Activated CD8-positive, alpha-beta memory T cell treated with anti-CD3 and anti-CD28 coated beads, Interleukin-2, amount 50 U/mL, for 48 hours (primary cell): ENCODE measurements around the gene PAFAH2.
A peak's percentile ranks its signal among the peaks of the same experiment; 100 is the strongest.

Source experiments
- DNase-seq: peaks from one replicate; pipeline ENCODE4 v3.0.0-alpha.2; 2020

Gene PAFAH2

GRCh38 chr1:25997828-25998761 lies at the start of gene PAFAH2:
Gene PAFAH2 (minus strand): TSS chr1:25998063. CDS start chr1:25990816, 7,247 bp downstream.
- peak; percentile 97 for DNase-seq

- DNase-seq = no peak
Measured at GRCh38 chr1:26047278-26047874, 49.5 kb upstream of the PAFAH2 start.

- DNase-seq = no peak
Measured at GRCh38 chr1:26046246-26047095, 48.6 kb upstream of the PAFAH2 start.

DNA sequence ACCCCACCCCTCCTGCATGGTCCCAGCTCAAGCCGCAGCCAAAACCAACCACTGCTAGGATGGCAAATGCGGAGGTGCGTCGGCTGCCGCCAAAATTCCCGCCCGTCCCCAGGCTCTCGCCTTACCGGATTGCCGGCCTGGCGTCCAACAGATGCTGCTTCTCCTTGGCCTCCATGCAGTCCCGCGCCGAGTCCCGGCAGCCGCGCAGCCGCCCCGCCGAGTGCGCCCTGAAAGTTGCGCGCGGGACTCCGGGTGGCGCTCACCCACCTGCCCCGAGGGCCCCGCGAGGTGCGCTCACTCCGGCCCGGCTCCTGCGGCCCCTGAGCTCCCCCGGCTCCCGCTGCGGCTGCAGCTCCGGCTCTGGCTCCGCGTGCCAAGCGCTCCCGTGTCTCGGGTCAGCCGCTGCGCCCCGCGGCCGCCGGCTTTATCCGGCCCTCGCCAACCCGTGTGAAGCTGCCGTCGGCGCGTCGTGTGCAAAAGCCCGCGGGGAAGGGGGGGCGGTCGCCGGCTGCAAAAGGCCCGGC lies 47.9 kb upstream of the PAFAH2 start, which contains the start of gene SLC30A2:
TSS of gene SLC30A2 (minus strand) at position 397 of the 524 bp plus-strand sequence. CDS start at position 175, 222 bp downstream.
- DNase-seq = no peak

DNA sequence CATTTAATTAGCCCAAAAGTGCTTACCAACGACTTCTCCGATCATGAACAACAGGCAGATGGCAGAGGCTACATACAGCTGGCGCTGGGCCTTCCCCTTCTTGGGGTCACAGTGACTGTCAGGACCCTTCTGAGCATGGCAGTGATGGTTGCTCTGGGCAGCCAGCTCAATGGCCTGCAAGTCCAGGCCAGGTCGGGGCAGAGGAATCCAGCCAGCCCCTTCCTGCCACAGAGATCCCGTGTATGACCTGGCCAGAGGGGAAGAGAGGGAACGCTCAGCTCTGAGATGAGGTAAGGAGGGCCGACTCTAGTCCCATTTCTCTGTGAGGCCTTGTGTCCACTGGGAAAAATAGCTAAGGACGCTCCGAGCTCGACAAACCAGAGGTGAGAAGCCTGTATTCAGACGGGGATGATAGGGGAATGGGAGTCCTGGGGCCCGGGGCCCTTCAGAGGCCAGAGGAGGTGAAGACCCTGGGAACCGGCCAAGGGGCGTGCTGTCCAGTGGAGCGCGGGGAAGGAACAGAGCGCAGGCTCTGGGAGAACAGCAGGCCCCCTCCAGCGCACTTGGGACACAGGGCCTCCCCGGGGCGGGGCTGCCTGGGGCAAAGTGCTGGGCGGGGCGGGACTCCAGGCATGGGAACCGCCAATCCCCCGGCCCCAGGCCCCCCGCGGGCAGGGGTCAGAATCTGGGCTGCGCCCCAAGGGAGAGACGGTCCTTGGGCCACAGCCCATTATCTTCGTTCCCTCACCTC lies 47.3 kb upstream of the PAFAH2 start:
- DNase-seq = no peak

DNA sequence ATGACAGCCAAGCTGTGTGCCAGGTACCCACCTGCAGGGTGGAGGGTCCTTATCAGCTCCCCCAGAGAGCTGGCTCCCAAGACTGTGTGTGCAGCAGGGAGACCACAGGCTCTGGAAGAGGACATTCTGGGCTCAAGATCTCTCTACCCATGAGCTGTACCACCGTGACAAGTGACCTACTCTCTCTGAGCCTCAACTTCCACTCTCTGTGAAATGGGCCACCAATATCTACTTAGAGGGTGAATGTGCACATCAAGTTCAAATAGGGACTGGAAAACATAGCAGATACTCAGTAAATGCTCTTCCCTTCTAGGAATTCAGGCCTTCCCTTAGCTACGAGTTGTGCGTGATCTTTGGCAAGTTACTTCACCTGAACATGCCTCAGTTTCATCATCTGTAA lies 46.6 kb upstream of the PAFAH2 start:
- DNase-seq = no peak

- DNase-seq = no peak
Measured at GRCh38 chr1:26043765-26044164, 45.9 kb upstream of the PAFAH2 start.

DNA sequence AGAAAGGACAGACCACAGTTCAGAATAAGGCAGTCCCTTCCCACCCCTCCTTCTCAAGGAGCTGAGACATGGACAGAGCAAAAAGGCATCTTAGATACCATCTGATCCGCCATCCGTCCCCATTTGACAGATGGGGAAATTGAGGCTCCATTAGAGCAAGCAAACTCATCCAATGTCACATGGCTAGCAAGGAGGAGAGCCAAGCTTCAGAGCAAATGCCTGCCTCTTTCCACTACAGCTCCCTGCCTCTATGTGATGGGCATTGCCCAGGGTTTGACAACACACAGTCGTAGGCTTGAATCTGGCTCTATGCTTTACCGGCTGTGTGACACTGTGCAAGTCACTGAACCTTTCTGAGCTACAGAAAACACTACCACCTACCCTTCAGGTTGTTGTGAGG lies 44.1 kb upstream of the PAFAH2 start:
- DNase-seq = no peak

DNA sequence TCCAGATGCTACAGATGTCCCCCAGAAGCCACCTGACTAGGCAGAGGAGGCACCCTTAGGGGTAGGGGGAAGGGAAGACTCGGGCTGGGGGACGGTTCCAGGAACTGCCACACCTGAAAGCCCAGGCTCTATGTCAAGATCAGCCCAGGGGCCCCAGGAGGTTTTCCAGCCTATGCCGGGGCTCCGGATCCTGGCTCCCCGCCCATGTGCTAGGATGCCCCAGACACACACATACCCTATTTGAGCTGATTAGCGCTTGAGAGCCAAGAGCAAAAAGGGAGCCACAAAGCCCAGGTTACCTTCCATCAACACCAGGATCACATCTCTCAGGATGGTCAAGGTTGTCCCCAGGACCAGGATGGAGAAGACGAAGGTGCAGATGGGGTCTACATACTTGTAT lies 43.5 kb upstream of the PAFAH2 start:
- DNase-seq = no peak

DNA sequence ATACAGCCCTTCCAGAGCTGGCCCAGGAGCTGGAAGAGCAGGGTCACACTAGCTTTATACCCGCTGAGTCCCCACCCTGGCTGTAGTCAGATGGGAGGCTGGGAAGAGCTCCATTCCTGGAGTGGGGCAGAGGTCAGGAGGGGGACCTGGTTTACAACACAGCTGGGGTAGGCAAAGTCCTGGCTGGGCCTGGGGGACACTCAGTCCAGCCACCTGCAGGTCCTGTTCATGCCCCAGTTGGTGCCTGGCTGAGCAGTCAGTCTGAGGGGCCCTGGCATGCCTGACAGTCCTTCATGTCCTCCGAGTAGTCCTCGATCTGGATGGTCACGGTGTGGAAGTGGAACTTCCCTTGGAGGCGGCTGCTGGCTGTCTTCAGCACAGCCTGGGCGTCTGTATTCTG lies 41.0 kb upstream of the PAFAH2 start:
- DNase-seq = no peak

DNA sequence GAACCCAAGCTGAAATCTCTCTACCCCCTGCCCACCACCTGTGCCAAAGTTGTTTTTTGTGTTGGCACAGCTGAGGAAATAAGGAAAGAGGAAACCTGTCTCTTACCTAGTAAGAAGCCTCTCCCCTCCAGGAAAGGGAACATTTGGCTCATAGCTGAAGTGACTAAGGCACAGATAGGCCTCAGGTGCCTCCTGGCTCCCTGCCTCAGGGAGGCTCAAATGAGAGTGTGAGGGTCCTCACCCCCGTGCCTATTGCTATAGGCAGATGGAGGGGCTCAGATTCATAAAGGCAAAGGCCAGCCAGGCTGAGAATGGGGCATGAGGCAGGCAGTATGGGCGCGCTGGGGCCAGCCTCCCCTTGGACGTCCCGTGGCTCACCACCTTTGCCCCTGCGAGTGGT lies 40.6 kb upstream of the PAFAH2 start:
- no peak for DNase-seq

- DNase-seq = no peak
Measured at GRCh38 chr1:26037904-26038303, 40.0 kb upstream of the PAFAH2 start.

- no peak for DNase-seq
Measured at GRCh38 chr1:26036756-26037281, 39.0 kb upstream of the PAFAH2 start.

DNA sequence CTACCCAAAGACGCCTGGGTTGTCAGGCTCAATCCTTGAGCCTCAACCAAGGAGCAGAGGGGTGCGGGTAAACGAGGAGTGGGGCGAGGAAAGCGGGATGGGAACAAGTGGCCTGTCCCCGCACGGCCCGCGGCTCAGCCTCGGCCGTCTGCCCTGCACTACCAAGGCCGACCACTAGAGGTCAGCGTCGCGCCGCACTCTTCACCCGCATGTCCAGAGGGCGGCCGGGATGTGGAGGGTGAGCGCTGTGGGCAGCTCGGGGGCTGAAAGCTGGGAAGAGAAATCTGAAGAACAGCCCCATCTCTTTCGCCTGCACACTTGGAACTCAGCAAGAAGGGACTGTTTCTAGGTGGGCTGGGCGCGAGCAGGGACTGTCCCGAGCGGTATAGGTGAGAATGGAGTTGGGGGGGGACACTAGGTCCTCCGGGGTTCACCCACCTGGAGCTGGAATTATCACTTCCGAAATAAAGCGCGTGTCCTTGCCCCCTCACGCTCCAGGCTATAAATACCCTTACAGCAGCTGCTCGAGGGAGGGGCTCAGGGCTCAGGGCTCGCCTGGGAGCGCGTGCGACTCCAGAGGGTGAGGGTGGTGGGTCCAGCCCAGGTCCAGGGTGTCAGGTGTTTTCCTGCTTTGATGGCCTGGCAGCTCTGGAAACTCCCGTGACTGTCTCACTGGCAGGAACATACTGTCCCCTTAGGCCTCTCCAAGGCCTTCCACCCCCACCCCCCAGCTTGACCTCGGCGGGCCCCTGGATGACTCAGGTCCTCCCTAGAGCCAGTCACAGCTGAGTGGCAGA lies 38.3 kb upstream of the PAFAH2 start:
- peak; percentile 97 for DNase-seq

DNA sequence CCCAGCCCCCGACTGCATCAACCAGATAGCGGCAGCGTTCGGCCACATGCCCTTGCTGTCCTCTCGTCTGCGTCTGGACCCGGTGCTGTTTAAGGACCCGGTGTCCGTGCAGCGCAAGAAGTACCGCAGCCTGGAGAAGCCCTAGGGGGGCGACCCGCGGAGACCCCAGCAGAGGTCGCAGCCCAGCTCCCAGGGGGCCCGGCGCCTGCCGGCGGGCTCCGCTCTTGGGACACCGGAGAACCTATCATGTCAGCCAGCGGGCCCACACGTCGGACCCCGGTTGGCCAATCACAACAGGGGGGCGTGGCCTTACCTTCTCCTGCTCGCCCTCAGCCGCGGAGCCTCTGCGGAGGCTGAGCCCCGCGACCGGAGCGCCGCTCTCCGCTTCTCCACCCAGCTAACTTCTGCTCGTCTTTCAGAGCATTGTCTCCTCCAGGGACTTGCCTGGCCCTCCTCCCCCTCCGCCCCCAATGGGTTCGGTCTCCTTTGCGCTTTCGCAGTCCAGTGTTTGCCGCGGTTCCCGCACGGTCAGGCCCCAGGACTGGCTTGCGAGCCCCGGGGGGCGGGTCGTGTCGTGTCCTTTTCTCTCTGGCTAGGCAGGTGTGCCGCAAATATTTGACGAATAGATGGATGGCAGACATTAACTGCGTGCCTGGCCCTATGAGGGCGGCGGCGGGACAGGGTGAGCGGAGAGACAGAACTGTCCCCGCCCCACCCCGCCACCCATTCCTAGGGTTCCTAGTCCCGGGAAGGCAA lies 37.5 kb upstream of the PAFAH2 start:
- DNase-seq = peak; percentile 93

DNA sequence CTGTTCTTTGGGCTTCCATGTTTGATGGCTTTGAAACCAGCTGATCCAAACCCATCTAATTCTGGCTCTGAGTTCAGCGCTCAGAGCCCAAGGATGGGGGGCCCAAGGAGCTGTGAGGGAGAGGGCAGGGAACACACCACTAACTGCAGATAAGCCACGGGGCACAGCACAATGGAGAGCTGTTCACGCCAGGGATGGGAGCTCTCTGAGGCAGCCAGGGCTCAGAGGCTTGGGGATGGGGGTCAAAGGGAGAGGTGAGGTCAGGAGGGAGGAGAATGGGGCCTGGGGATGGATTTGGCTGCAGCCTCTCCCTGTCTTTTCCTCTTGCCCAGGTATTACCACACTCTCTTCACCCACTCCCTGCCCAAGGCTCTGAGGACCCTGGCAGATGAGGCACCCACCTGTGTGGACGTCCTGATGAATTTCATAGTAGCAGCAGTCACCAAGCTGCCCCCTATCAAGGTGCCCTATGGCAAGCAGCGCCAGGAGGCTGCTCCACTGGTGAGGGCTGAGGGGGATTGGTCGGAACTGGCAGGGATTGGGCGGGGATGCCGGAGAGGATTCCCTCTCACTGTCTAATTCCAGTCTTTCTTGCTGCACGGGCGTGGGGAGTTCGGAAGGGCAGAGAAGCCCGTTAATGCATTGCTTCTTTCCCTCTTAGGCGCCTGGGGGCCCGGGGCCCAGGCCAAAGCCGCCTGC lies 36.8 kb upstream of the PAFAH2 start:
- no peak for DNase-seq

GRCh38 chr1:26032656-26033357 lies 34.9 kb upstream of the PAFAH2 start:
- no peak for DNase-seq

- DNase-seq = no peak
Measured at GRCh38 chr1:26031611-26032220, 33.9 kb upstream of the PAFAH2 start.

- no peak for DNase-seq
Measured at GRCh38 chr1:26031196-26031595, 33.3 kb upstream of the PAFAH2 start.
